Heart right ventricle (tissue), 16 donors: ENCODE data around the gene GSTM2. TPM values are rescaled to one million over a fixed set of nuclear protein-coding genes. Genes with fewer than 3 reads are reported as not detected.

Experiments
- ATAC-seq, 8 donors: fragments of 200-7000 bp; cut with Tn5 transposase; one replicate each; pipeline ENCODE4 v1.9.1; 2020; ENCODE audit warnings: mild to moderate bottlenecking in 8 of 8, moderate library complexity in 8 of 8, moderate number of reproducible peaks in 1 of 8
- DNase-seq, 2 donors: peaks; one replicate each; pipeline ENCODE4 v3.0.0-alpha.2; 2020
- H3K27ac ChIP-seq, 10 donors: fragments of 200-600 bp; sonication (generic) in 2 of 10; one replicate each; pipeline versions ENCODE4 v1.5.0 to v1.8.0; 2020 to 2022; ENCODE audit warnings: mild to moderate bottlenecking in 3 of 10
- H3K27me3 ChIP-seq, 7 donors: fragments of 200-600 bp; one replicate each; pipeline ENCODE4 v1.8.0; 2021 to 2022; ENCODE audit warnings: mild to moderate bottlenecking in 2 of 7
- H3K36me3 ChIP-seq, 9 donors: fragments of 200-600 bp; sonication (generic) in 1 of 9; one replicate each; pipeline versions ENCODE4 v1.5.0 to v1.8.0; 2020 to 2022; ENCODE audit warnings: mild to moderate bottlenecking in 2 of 9
- H3K4me1 ChIP-seq, 9 donors: fragments of 200-600 bp; sonication (generic) in 1 of 9; one replicate each; pipeline versions ENCODE4 v1.5.0 to v1.8.0; 2020 to 2022; ENCODE audit warnings: mild to moderate bottlenecking in 4 of 9
- H3K4me3 ChIP-seq, 10 donors: fragments of 200-600 bp; sonication (generic) in 2 of 10; one replicate each; pipeline versions ENCODE4 v1.5.0 to v1.8.0; 2020 to 2022; ENCODE audit warnings: mild to moderate bottlenecking in 7 of 10, moderate library complexity in 2 of 10
- H3K9me3 ChIP-seq, 11 donors: fragments of 200-600 bp in 10 of 11; sonication (generic) in 2 of 11; one replicate each; pipeline versions ENCODE4 v1.5.0 to v1.8.0; 2013 to 2022; ENCODE audit warnings: mild to moderate bottlenecking in 2 of 11, control low read depth in 1 of 11, moderate library complexity in 1 of 11
- CTCF ChIP-seq, 9 donors: fragments of 200-600 bp; sonication (generic) in 2 of 9; IDR thresholded peaks; one replicate each; pipeline versions ENCODE4 v1.5.0 to v1.8.0; 2021 to 2022; ENCODE audit warnings: antibody characterized with exemption in 9 of 9, mild to moderate bottlenecking in 5 of 9, moderate library complexity in 1 of 9
- WGBS, 2 donors: extraction: QIAGEN DNeasy Blood & Tissue Kit; methylation state at CpG; one replicate each; pipeline ENCODE4 v1.1.7; 2013; ENCODE audit warnings: inconsistent platforms in 1 of 2; 5-methylcytosine and 5-hydroxymethylcytosine counted together
- intact Hi-C, 10 donors: fragments of 100-400 bp; cut with DNase I; formaldehyde crosslinking; loops; one replicate each; pipeline versions ENCODE4 v1.11.1 to v1.14.2; 2022
- polyA plus RNA-seq, 2 donors: library from polyadenylated mRNA; stranded (reverse); fragments of 200-250 nt; gene quantifications; one replicate each; pipeline ENCODE4 v1.2.3, GENCODE V29; 2013
- total RNA-seq, 10 donors: library from RNA; stranded (reverse); fragmentation: NEBNext Ultra II Directional in 3 of 10; extraction: Animal tissue kit (Norgen Biotek cat#: 25700) in 3 of 10; gene quantifications; one replicate each; pipeline versions ENCODE4 v1.2.1 to v1.2.4, GENCODE V29; 2021 to 2023
- donor health status: Arrhythmogenic right ventricular cardiomyopathy.
- donor health status: ischemic (EF 13 %, LVEDD 7.1; RV severe dilation, severe dysfunction).
- donor health status: healthy with polysubstance abuse.
- donor health status: DM: no; HTN: yes; CAD: no.
- donor health status: DM: no; HTN: no; CAD: no.
- donor health status: ischemic (EF 25% LVEDD 6.9; RV normal size, moderate dysfunction).
- donor health status: ischemic (EF 25% LVEDD 5.7; RV mildly dilated, moderate dysfunction).
- donor health status: healthy.
- donor health status: DM: yes; HTN: yes; CAD: no.
- donor health status: Ischemic cardiomyopathy.
- donor health status: ischemic (EF 35%, LVEDD 5.7; RV mildly dilated, moderate dysfunction).
- donor health status: nonischemic (EF 11% LVEDD 7.7; RV severe dilation, severe dysfunction).
- donor health status: DM: yes; HTN: yes; CAD: no.
- donor health status: PGD.
- donor health status: ischemic (EF 29% LVEDD 5.4; RV normal size, mild dysfunction).
- donor health status: nonischemic (EF 23%, LVEDD 6.1; RV moderate dilation, normal function).

GSTM2 gene
- total and polyA plus RNA-seq, 12 donors, result 23.1 to 113 (median 68.1) TPM

DNA sequence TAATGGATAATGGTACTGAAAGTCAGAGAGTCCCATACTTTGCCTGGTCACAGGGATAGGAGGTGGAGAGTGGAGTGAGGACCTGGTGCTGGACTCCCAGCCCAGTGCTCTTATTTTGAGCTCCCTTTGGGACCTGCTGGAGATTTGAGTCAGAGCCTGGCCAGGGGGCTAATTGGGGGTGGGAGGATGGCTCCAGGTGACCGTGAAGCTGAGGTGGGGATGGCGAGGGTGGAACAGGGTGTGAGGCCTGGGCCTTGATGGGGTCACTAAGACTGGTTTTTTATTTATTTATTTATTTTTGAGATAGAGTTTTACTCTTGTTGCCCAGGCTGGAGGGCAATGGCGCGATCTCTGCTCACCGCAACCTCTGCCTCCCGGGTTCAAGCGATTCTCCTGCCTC, 30.4 kb upstream of the GSTM2 start:
- Histone ChIP-seq H3K4me3 (no peak overlapping the region), H3K9me3 (no peaks in the 10 kb centered on the region), H3K27me3 (no peaks in the 10 kb centered on the region), H3K4me1 (peaks cover 2 to 20% (median 12%) of the 10 kb centered on the region in 9 donors), H3K36me3 (no peaks in the 10 kb centered on the region), H3K27ac (no peak overlapping the region)
- intact Hi-C loops, result loop anchor here in 2 of 10 donors (10.0 kb wide), 1 partner anchor 347 kb away; the partner anchor contains the start of gene AHCYL1 (in 2 of the 2)
- TF ChIP-seq CTCF (IDR thresholded peaks at IDR 0.05), result no peak
- DNase-seq (no peak), ATAC-seq (no peak)
- 95 to 96% methylated on average over 7 of the region's 7 CpGs for WGBS, 2 donors

- no peaks in the 10 kb centered on the region for H3K36me3 ChIP-seq
- DNase-seq, result no peak
- H3K4me3 ChIP-seq, result no peak overlapping the region
- no peaks in the 10 kb centered on the region for H3K9me3 ChIP-seq
- WGBS, 2 donors, result 80 to 91% methylated on average over 9 of the region's 9 CpGs
- intact Hi-C loops, result loop anchor here in 2 of 10 donors (10.0 kb wide), 1 partner anchor 346 kb away; the partner anchor contains the start of gene AHCYL1 (in 2 of the 2)
- no peak for TF ChIP-seq CTCF (IDR thresholded peaks at IDR 0.05)
- peaks cover 2 to 25% (median 18%) of the 10 kb centered on the region in 9 donors for H3K4me1 ChIP-seq
- H3K27me3 ChIP-seq, result no peaks in the 10 kb centered on the region
- ATAC-seq, result no peak
- H3K27ac ChIP-seq, result no peak overlapping the region
Observed at GRCh38 chr1:109639063-109639840, 28.6 kb upstream of the GSTM2 start.

DNA sequence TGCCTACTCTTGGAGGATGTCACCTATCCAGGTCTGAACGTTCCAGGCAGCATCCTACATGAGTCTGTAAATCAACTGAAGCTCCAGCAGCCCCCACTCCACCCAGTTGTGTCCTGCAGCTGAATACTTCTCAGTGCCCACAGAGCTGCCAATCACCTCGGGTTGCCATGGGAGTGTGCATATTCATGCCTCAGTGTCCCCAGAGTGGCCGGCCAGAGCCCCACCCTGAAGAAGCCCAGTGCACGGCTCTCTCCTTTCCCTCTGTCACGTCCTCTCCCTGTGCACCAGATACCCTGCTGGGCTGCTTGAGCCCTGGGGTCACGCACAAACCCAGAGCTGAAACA, 28.0 kb upstream of the GSTM2 start:
- no peak overlapping the region for H3K27ac ChIP-seq
- H3K4me1 ChIP-seq, result peaks cover 2 to 25% (median 18%) of the 10 kb centered on the region in 9 donors
- no peak for ATAC-seq
- H3K9me3 ChIP-seq, result no peaks in the 10 kb centered on the region
- DNase-seq, result no peak
- intact Hi-C loops, result loop anchor here in 8 of 10 donors (2.0 to 10.0 kb wide), 5 partner anchors 47 to 345 kb away; partner anchors contain the start of genes GSTM1 (in 4 of the 8), AHCYL1 (in 3 of the 8) and GNAI3 (in 3 of the 8)
- H3K36me3 ChIP-seq, result no peaks in the 10 kb centered on the region
- H3K27me3 ChIP-seq, result no peaks in the 10 kb centered on the region
- H3K4me3 ChIP-seq, result no peak overlapping the region
- no peak for TF ChIP-seq CTCF (IDR thresholded peaks at IDR 0.05)
- 43 to 53% methylated on average over 6 of the region's 6 CpGs for WGBS, 2 donors

DNA sequence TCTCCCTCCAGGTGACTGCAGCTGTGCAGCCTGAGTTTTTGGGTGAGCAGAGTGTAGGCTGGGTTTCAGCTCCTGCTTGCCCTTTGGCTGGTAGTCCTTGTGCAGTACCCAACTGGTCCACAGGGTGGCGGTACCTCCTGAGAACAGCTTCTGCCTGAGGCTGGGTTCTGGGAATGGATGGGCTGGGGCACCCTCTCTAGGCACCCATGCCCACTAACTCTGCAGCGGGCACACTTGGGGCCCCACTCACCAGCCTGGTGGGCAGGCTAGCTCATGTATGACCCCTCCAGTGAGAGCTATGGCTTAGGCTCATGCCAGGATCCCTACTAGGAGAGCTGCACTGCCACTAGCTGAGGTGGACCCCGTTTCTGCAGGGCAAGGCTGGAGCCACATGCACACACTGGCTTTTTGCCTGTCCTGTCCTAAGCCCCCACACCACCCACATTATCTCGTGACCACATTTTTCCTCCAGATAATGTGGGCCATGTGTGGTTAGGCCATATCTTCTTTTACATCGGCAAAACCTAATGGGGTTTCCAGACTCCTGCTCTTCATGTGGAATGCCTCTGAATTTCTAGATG, 27.5 kb upstream of the GSTM2 start:
- peak; percentile 59 to 77 (median 68) for ATAC-seq
- intact Hi-C loops, result loop anchor here in 8 of 10 donors (2.0 to 10.0 kb wide), 5 partner anchors 47 to 344 kb away; partner anchors contain the start of genes GSTM1 (in 4 of the 8), GNAI3 (in 3 of the 8) and AHCYL1 (in 1 of the 8)
- no peaks in the 10 kb centered on the region for H3K36me3 ChIP-seq
- 40% methylated on average over 5 of the region's 5 CpGs for WGBS, 2 donors
- peaks cover 2 to 25% (median 18%) of the 10 kb centered on the region in 9 donors for H3K4me1 ChIP-seq
- H3K4me3 ChIP-seq, result no peak overlapping the region
- H3K27ac ChIP-seq, result no peak overlapping the region
- H3K27me3 ChIP-seq, result no peaks in the 10 kb centered on the region
- peak; percentile 83 to 87 for DNase-seq
- TF ChIP-seq CTCF (IDR thresholded peaks at IDR 0.05), result peak; percentile 83 to 99 (median 96)
- no peaks in the 10 kb centered on the region for H3K9me3 ChIP-seq
